ENCODE data around the gene WIZ.

DNA sequence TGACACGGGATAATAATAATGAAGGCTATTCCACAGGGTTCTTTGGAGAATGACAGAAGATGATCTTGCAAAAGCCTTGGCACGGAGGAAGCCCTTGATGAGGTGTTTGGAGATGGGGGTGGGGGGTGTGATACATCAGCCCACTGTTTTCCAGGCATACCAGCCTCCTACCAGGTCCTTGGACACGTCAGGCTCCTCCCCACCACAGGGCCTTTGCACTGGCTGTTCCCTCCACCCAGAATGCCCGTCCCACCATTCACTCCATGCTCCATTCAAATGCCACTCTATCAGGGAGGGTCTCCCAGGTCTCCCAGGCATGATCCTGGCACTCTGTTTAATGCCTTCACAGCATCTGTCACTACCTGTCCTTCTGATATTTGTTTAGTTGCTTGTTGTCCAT is 2.7 kb downstream of the WIZ start:
- TF ChIP-seq CTCF (IDR thresholded peaks at IDR 0.05): no peak
- TF ChIP-seq POLR2A (IDR thresholded peaks at IDR 0.05): no peak
